Measurements from ENCODE around the gene FREM2.

DNA sequence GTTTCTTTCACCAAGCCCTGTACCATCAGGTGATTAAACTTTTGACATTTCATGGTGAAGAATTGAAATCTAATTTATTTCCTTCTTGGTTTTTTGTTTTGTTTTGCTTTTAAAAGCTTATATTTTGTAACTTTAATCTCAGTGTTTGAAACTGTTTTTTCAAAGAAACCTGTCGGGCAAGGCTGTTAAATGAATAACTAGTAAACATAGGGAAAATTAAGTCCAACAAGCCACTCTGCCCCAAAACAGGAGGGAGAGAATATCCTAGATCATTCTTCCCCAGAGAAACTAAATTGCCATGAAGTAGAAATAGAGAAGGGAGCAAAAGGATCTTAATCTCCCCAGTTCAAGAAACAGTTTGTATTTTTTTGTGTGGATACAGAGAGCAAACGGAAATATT is 98.2 kb downstream of the FREM2 start:
- TF ChIP-seq POLR2A (IDR thresholded peaks at IDR 0.05), result no peak
- TF ChIP-seq, protein P1, sequence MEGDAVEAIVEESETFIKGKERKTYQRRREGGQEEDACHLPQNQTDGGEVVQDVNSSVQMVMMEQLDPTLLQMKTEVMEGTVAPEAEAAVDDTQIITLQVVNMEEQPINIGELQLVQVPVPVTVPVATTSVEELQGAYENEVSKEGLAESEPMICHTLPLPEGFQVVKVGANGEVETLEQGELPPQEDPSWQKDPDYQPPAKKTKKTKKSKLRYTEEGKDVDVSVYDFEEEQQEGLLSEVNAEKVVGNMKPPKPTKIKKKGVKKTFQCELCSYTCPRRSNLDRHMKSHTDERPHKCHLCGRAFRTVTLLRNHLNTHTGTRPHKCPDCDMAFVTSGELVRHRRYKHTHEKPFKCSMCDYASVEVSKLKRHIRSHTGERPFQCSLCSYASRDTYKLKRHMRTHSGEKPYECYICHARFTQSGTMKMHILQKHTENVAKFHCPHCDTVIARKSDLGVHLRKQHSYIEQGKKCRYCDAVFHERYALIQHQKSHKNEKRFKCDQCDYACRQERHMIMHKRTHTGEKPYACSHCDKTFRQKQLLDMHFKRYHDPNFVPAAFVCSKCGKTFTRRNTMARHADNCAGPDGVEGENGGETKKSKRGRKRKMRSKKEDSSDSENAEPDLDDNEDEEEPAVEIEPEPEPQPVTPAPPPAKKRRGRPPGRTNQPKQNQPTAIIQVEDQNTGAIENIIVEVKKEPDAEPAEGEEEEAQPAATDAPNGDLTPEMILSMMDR (IDR thresholded peaks at IDR 0.05), result no peak
